ENCODE measurements around the gene NXPH2.

DNA sequence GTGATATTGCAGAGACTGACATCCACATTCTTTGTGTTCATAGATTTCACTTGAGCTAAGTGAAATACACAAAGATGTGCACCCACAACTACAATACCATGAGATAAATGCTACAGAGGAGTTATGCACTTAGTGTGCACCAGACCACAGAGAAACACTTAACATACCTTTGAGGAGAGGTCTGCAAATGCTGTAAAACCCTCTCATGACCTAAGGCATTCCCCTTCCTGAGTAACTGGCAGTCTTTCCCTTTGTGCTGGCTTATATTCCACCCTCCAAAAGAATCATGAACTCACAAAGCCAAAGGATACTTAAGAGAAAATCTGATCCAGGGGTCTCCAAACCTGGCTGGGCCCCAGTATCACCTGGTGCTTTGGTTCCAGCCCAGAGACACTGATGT, 16.2 kb downstream of the NXPH2 start:
- TF ChIP-seq, protein P1, sequence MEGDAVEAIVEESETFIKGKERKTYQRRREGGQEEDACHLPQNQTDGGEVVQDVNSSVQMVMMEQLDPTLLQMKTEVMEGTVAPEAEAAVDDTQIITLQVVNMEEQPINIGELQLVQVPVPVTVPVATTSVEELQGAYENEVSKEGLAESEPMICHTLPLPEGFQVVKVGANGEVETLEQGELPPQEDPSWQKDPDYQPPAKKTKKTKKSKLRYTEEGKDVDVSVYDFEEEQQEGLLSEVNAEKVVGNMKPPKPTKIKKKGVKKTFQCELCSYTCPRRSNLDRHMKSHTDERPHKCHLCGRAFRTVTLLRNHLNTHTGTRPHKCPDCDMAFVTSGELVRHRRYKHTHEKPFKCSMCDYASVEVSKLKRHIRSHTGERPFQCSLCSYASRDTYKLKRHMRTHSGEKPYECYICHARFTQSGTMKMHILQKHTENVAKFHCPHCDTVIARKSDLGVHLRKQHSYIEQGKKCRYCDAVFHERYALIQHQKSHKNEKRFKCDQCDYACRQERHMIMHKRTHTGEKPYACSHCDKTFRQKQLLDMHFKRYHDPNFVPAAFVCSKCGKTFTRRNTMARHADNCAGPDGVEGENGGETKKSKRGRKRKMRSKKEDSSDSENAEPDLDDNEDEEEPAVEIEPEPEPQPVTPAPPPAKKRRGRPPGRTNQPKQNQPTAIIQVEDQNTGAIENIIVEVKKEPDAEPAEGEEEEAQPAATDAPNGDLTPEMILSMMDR (IDR thresholded peaks at IDR 0.05 in 8 of 11, conservative IDR thresholded peaks at IDR 0.05 in 3 of 11) = no peak
- TF ChIP-seq POLR2AphosphoS5 (IDR thresholded peaks at IDR 0.05) (no peak), POLR2A (IDR thresholded peaks at IDR 0.05) (no peak)

Data from spleen (tissue), 7 donors.